Activated CD8-positive, alpha-beta T cell treated with anti-CD3 and anti-CD28 coated beads, Interleukin-2, amount 10 ng/mL, durations not matched to agents 7 days and 5 days (primary cell): ENCODE data around the gene MYH15. TPM values are rescaled to one million over a fixed set of nuclear protein-coding genes. Genes with fewer than 3 reads are reported as not detected.

Experiments
- ATAC-seq: fragments of 150-1000 bp; cut with Tn5 transposase; one replicate; pipeline ENCODE4 v1.10.0; 2021; ENCODE audit warnings: moderate library complexity
- CTCF ChIA-PET: fragments of 350-600 bp; sonication (Branson Sonifier 250); formaldehyde crosslinking; loops from one replicate; lab custom pipeline; 2021; ENCODE audit warnings: antibody characterized with exemption; lab: Charles Lee
- POLR2A ChIA-PET: fragments of 350-600 bp; sonication (Branson Sonifier 250); formaldehyde crosslinking; loops from one replicate; lab custom pipeline; 2021; ENCODE audit warnings: antibody characterized with exemption; lab: Charles Lee
- DNase-seq: peaks from one replicate; pipeline ENCODE4 v3.0.0-alpha.2; 2020
- H3K27ac Mint-ChIP-seq: one replicate; pipeline ENCODE4 v1.8.0; 2021; ENCODE audit warnings: mild to moderate bottlenecking, mixed read lengths
- H3K27me3 Mint-ChIP-seq: one replicate; pipeline ENCODE4 v1.8.0; 2021; ENCODE audit warnings: low read depth, mixed read lengths
- H3K36me3 Mint-ChIP-seq: one replicate; pipeline ENCODE4 v1.8.0; 2021; ENCODE audit warnings: low read depth, mixed read lengths
- H3K4me1 Mint-ChIP-seq: one replicate; pipeline ENCODE4 v1.8.0; 2021; ENCODE audit warnings: low read depth, mixed read lengths
- H3K4me3 Mint-ChIP-seq: one replicate; pipeline ENCODE4 v1.8.0; 2021; ENCODE audit warnings: mild to moderate bottlenecking, mixed read lengths
- H3K9me3 Mint-ChIP-seq: one replicate; pipeline ENCODE4 v1.8.0; 2022; ENCODE audit warnings: mixed read lengths; ENCODE audit not compliant: insufficient read depth
- total RNA-seq, 2 experiments: library from RNA; stranded (reverse); gene quantifications; one replicate each; pipeline ENCODE4 v1.2.3, GENCODE V29; 2021

Gene MYH15
- total RNA-seq, 2 experiments from 2014 or later = 0.13 to 0.21 TPM

GRCh38 chr3:108488631-108489030 is 21.8 kb downstream of the MYH15 start:
- ATAC-seq = no peak
- Mint-ChIP-seq H3K27me3 (peaks cover 9% of the 10 kb centered on the region), H3K4me1 (peaks cover 2% of the 10 kb centered on the region), H3K27ac (no peak overlapping the region), H3K4me3 (no peak overlapping the region), H3K36me3 (no peaks in the 10 kb centered on the region), H3K9me3 (no peaks in the 10 kb centered on the region)
- CTCF ChIA-PET = interaction anchor here (0.6 to 4.7 kb wide), 12 partner anchors 9 to 594 kb away, joined by 3 to 59 read pairs (median 5); no protein-coding TSS in a partner anchor
- no peak for DNase-seq
- POLR2A ChIA-PET = no interaction called here

- no peaks in the 10 kb centered on the region for H3K9me3 Mint-ChIP-seq
- no peak for ATAC-seq
- H3K4me1 Mint-ChIP-seq = peaks cover 2% of the 10 kb centered on the region
- no peak for DNase-seq
- no peak overlapping the region for H3K4me3 Mint-ChIP-seq
- no peak overlapping the region for H3K27ac Mint-ChIP-seq
- H3K36me3 Mint-ChIP-seq = no peaks in the 10 kb centered on the region
- peaks cover 9% of the 10 kb centered on the region for H3K27me3 Mint-ChIP-seq
- ChIA-PET CTCF (interaction anchor here (0.6 to 4.7 kb wide), 5 partner anchors 8 to 365 kb away, joined by 3 to 59 read pairs (median 4); no protein-coding TSS in a partner anchor), POLR2A (no interaction called here)
Observed at GRCh38 chr3:108487439-108487838, 23.0 kb downstream of the MYH15 start.

GRCh38 chr3:108486941-108487340 is 23.5 kb downstream of the MYH15 start:
- DNase-seq (no peak), ATAC-seq (no peak)
- H3K36me3 Mint-ChIP-seq = no peaks in the 10 kb centered on the region
- H3K27ac Mint-ChIP-seq = no peak overlapping the region
- H3K4me3 Mint-ChIP-seq = no peak overlapping the region
- peaks cover 9% of the 10 kb centered on the region for H3K27me3 Mint-ChIP-seq
- CTCF ChIA-PET = interaction anchor here (0.6 to 4.7 kb wide), 5 partner anchors 8 to 364 kb away, joined by 3 to 59 read pairs (median 4); no protein-coding TSS in a partner anchor
- POLR2A ChIA-PET = no interaction called here
- H3K9me3 Mint-ChIP-seq = no peaks in the 10 kb centered on the region
- peaks cover 2% of the 10 kb centered on the region for H3K4me1 Mint-ChIP-seq

- no peak overlapping the region for H3K27ac Mint-ChIP-seq
Observed at GRCh38 chr3:108486338-108486737, 24.1 kb downstream of the MYH15 start.

GRCh38 chr3:108485146-108485545 is 25.2 kb downstream of the MYH15 start:
- no peak overlapping the region for H3K27ac Mint-ChIP-seq
- H3K9me3 Mint-ChIP-seq = no peaks in the 10 kb centered on the region
- ChIA-PET CTCF (interaction anchor here (2.7 kb wide), 1 partner anchor 67 kb away, joined by 14 read pairs; no protein-coding TSS in a partner anchor), POLR2A (no interaction called here)
- no peak overlapping the region for H3K4me3 Mint-ChIP-seq
- no peak for DNase-seq
- H3K36me3 Mint-ChIP-seq = no peaks in the 10 kb centered on the region
- peaks cover 2% of the 10 kb centered on the region for H3K4me1 Mint-ChIP-seq
- no peak for ATAC-seq
- peaks cover 5% of the 10 kb centered on the region for H3K27me3 Mint-ChIP-seq

More at GRCh38 chr3:108486338-108486737, 24.1 kb downstream of the MYH15 start:
- no peak for ATAC-seq
- H3K27me3 Mint-ChIP-seq = peaks cover 5% of the 10 kb centered on the region
- POLR2A ChIA-PET = no interaction called here
- peaks cover 2% of the 10 kb centered on the region for H3K4me1 Mint-ChIP-seq
- H3K9me3 Mint-ChIP-seq = no peaks in the 10 kb centered on the region
- no peaks in the 10 kb centered on the region for H3K36me3 Mint-ChIP-seq
- no peak overlapping the region for H3K4me3 Mint-ChIP-seq
- no peak for DNase-seq
- CTCF ChIA-PET = interaction anchor here (0.7 to 4.7 kb wide), 5 partner anchors 7 to 364 kb away, joined by 3 to 59 read pairs (median 4); no protein-coding TSS in a partner anchor

GRCh38 chr3:108479224-108479623 is 31.2 kb downstream of the MYH15 start:
- ATAC-seq (no peak), DNase-seq (no peak)
- peaks cover 4% of the 10 kb centered on the region for H3K4me1 Mint-ChIP-seq
- ChIA-PET POLR2A (no interaction called here), CTCF (interaction anchor here (2.2 to 4.5 kb wide), 4 partner anchors 9 to 802 kb away, joined by 11 to 60 read pairs (median 38); no protein-coding TSS in a partner anchor)
- peaks cover 2% of the 10 kb centered on the region for H3K27me3 Mint-ChIP-seq
- no peak overlapping the region for H3K4me3 Mint-ChIP-seq
- no peak overlapping the region for H3K27ac Mint-ChIP-seq
- H3K36me3 Mint-ChIP-seq = no peaks in the 10 kb centered on the region
- no peaks in the 10 kb centered on the region for H3K9me3 Mint-ChIP-seq

GRCh38 chr3:108477511-108478147 is 32.8 kb downstream of the MYH15 start:
- ATAC-seq (peak; percentile 55), DNase-seq (peak; percentile 75)
- Mint-ChIP-seq H3K27me3 (peaks cover 4% of the 10 kb centered on the region), H3K4me1 (peaks cover 4% of the 10 kb centered on the region), H3K27ac (no peak overlapping the region), H3K36me3 (no peaks in the 10 kb centered on the region), H3K9me3 (no peaks in the 10 kb centered on the region), H3K4me3 (no peak overlapping the region)
- ChIA-PET CTCF (interaction anchor here (0.6 to 4.5 kb wide), 65 partner anchors 8 to 1218 kb away, joined by 3 to 60 read pairs (median 5); partner anchors contain the start of gene IFT57), POLR2A (no interaction called here)

- H3K36me3 Mint-ChIP-seq = no peaks in the 10 kb centered on the region
- DNase-seq (no peak), ATAC-seq (no peak)
- ChIA-PET CTCF (interaction anchor here (1.0 to 1.7 kb wide), 5 partner anchors 16 to 548 kb away, joined by 3 to 15 read pairs (median 5); no protein-coding TSS in a partner anchor), POLR2A (interaction anchor here (0.5 kb wide), 1 partner anchor 330 kb away, joined by 3 read pairs; no protein-coding TSS in a partner anchor)
- H3K27me3 Mint-ChIP-seq = peaks cover 13% of the 10 kb centered on the region
- no peaks in the 10 kb centered on the region for H3K9me3 Mint-ChIP-seq
- no peak overlapping the region for H3K4me3 Mint-ChIP-seq
- peaks cover 4% of the 10 kb centered on the region for H3K4me1 Mint-ChIP-seq
- no peak overlapping the region for H3K27ac Mint-ChIP-seq
Observed at GRCh38 chr3:108475220-108475782, 35.1 kb downstream of the MYH15 start.

- DNase-seq = no peak
- Mint-ChIP-seq H3K9me3 (no peaks in the 10 kb centered on the region), H3K36me3 (no peaks in the 10 kb centered on the region), H3K4me1 (peaks cover 4% of the 10 kb centered on the region), H3K4me3 (no peak overlapping the region), H3K27me3 (peaks cover 13% of the 10 kb centered on the region), H3K27ac (no peak overlapping the region)
- ChIA-PET POLR2A (interaction anchor here (0.5 kb wide), 1 partner anchor 329 kb away, joined by 3 read pairs; no protein-coding TSS in a partner anchor), CTCF (interaction anchor here (0.6 to 1.7 kb wide), 5 partner anchors 16 to 547 kb away, joined by 3 to 15 read pairs (median 4); no protein-coding TSS in a partner anchor)
- no peak for ATAC-seq
Observed at GRCh38 chr3:108474581-108474980, 35.8 kb downstream of the MYH15 start.

GRCh38 chr3:108473711-108474110 is 36.7 kb downstream of the MYH15 start:
- no peak overlapping the region for H3K4me3 Mint-ChIP-seq
- peaks cover 12% of the 10 kb centered on the region for H3K27me3 Mint-ChIP-seq
- ChIA-PET CTCF (interaction anchor here (0.9 to 1.7 kb wide), 2 partner anchors 14 to 320 kb away, joined by 3 to 15 read pairs; no protein-coding TSS in a partner anchor), POLR2A (no interaction called here)
- H3K27ac Mint-ChIP-seq = no peak overlapping the region
- no peak for DNase-seq
- H3K9me3 Mint-ChIP-seq = no peaks in the 10 kb centered on the region
- no peaks in the 10 kb centered on the region for H3K36me3 Mint-ChIP-seq
- ATAC-seq = no peak
- H3K4me1 Mint-ChIP-seq = peaks cover 4% of the 10 kb centered on the region

GRCh38 chr3:108472001-108472591 is 38.3 kb downstream of the MYH15 start:
- Mint-ChIP-seq H3K4me3 (no peak overlapping the region), H3K27ac (no peak overlapping the region), H3K4me1 (no peaks in the 10 kb centered on the region), H3K27me3 (peaks cover 11% of the 10 kb centered on the region), H3K36me3 (no peaks in the 10 kb centered on the region), H3K9me3 (no peaks in the 10 kb centered on the region)
- DNase-seq (no peak), ATAC-seq (no peak)
- POLR2A ChIA-PET = no interaction called here
- CTCF ChIA-PET = interaction anchor here (1.2 kb wide), 1 partner anchor 9 kb away, joined by 3 read pairs; no protein-coding TSS in a partner anchor
